ENCODE results near the gene CAMLG.

Gene CAMLG

GRCh38 chr5:134784241-134784920 is 46.0 kb downstream of the CAMLG start:
- no peak for DNase-seq

- DNase-seq = no peak
Observed at GRCh38 chr5:134784946-134785620, 46.7 kb downstream of the CAMLG start.

- no peak for DNase-seq
Observed at GRCh38 chr5:134787692-134788091, 49.3 kb downstream of the CAMLG start.

GRCh38 chr5:134791580-134791979 is 53.2 kb downstream of the CAMLG start:
- DNase-seq = no peak

- no peak for DNase-seq
Observed at GRCh38 chr5:134792286-134792685, 53.9 kb downstream of the CAMLG start.

GRCh38 chr5:134793111-134793510 is 54.8 kb downstream of the CAMLG start:
- DNase-seq = no peak

- no peak for DNase-seq
Observed at GRCh38 chr5:134794082-134794481, 55.7 kb downstream of the CAMLG start.

GRCh38 chr5:134794819-134795218 is 56.5 kb downstream of the CAMLG start:
- no peak for DNase-seq

- DNase-seq = no peak
Observed at GRCh38 chr5:134798468-134798867, 60.1 kb downstream of the CAMLG start.
